ENCODE results near the gene BBIP1.
A peak's percentile ranks its signal among the peaks of the same experiment; 100 is the strongest.
"Not testable (repeated sequence)": the region's sequence is repeated elsewhere in the genome, so short reads cannot be mapped to it uniquely, and the experiment has no call there.

The BBIP1 gene

DNA sequence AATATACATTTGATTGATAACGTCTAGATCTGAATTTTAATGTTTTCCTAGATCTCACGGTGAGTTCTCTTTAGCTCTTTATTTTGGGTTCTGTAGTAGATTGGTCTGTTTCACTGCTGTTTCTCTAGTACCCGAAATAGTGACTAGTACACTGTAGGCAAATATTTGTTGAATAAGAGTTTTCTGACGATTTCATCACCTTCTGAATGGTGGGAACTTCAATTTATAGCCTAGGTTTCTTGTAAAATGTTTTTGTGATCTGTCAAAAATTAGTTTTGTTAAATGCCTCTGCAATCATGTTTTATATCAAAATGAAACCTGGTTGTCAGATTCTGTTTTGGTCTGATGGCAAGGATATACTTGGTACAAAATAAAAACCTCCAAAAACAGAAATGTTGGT is 37.1 kb downstream of the BBIP1 start:
- DNase-seq = no peak

DNA sequence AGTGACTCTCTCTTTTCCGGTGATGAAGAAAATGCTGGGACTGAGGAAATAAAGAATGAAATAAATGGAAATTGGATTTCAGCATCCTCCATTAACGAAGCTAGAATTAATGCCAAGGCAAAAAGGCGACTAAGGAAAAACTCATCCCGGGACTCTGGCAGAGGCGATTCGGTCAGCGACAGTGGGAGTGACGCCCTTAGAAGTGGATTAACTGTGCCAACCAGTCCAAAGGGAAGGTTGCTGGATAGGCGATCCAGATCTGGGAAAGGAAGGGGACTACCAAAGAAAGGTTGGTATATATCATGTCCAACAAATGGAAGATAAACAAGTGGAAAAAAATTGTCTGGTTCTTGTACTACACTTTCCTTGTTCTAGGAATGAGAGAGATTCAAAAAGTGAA is 37.7 kb downstream of the BBIP1 start:
- no peak for DNase-seq

- DNase-seq = no peak
Observed at GRCh38 chr10:110880012-110880411, 39.0 kb downstream of the BBIP1 start.

- no peak for DNase-seq
Observed at GRCh38 chr10:110876788-110877187, 42.2 kb downstream of the BBIP1 start.

- DNase-seq = no peak
Observed at GRCh38 chr10:110876000-110876399, 43.0 kb downstream of the BBIP1 start.

DNA sequence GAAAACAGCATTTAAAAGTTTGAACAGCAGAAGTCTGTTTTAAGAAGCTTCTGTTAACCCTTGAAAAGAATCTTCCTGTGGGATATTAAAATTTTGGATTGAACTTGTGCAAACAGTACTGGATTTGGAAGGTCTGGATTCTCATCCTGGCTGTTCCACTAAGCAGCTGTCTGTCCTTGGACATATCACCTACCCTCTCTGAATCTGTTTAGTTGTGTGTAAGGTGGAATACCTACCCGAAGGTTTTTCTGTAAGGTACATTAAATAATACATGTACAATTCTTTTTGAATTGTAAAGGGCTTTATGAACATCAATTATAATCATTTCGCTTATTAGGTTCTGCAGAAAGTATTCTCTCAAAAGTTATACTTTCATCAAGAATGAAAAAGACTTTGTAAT is 45.0 kb downstream of the BBIP1 start:
- DNase-seq = no peak

DNA sequence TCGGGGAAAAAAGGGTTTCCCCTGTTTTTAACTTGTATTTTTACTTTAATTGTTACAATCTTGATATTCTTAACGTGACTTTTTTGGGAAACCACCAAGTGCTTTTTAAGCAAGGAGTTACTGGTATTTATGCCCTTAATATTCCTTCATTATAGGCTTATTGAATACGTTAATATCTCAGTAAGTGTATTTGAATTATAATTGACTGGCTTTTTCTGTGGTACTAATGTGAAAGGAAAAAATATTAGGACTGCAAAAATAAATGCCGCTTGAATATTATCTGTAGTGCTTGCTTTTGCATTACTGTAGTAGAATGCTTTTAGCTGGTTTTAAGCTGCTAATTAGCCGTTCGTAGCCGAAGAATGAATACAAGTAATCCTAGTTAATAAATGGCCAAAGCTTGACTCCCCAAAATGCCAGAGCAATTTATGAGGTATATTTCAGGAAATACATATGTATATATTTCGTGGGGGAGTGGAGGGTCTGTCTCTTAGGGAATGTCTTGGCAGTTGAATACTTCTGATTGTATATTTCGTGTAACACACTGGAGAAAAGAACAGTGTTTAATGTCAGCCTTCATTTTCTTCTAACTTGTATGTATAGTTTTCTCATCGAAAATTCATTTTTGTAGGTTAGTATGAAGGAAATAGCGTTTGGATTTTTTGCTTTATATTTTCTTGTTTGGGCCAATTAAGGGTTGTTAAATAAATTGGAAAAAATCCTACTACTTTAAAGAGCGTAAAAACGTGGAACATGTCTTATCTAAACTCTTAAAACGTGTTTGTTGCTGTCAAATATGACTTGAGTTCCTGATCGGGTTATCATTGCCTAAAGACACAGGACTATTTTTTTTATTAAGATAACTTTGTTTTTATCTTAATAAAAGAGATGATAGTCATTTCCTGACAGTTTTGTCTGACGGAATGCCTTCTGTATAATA is 45.7 kb downstream of the BBIP1 start:
- DNase-seq = no peak

DNA sequence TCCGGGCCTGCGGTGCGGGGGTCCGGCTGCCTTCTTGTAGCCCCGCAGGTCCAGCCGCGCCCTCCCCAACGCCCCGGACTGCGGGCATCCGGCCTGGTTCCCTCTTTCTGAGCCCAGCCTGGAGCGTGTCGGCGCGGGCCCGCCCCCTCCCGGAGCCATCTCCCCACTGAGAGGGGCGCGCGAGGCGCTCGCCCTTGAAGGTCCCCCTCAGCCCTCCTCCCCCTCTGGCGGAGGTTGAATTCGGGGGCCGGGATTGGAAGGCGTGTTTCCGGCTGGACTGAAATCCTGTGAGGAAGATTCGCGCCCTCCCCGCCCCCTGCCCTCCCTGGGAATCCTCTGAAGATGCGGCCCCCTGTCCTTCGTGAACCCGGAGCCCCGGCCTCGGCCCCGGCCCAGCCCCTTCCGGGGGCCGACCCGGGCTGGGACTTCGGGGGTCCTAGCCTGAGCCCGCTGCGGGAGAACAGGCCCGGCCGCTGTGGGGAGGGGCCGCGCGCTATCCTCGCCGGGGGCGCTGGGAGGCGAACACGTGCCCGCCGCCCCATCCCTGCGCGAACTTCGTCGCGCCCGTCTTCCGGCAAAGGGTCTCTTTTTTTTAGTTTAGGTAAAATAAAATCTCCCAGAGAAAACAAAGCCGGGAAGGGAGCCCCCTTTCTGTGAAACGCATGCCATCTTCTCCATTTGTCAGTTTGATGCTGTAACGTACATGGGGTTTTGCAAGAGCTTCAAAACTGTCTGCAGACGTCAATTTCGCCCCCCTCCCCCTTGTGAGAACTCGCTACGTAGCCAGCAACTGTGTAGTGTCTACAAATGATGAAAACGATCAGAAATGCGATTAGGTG is 46.6 kb downstream of the BBIP1 start:
- DNase-seq = peak; percentile 71 to 79

DNA sequence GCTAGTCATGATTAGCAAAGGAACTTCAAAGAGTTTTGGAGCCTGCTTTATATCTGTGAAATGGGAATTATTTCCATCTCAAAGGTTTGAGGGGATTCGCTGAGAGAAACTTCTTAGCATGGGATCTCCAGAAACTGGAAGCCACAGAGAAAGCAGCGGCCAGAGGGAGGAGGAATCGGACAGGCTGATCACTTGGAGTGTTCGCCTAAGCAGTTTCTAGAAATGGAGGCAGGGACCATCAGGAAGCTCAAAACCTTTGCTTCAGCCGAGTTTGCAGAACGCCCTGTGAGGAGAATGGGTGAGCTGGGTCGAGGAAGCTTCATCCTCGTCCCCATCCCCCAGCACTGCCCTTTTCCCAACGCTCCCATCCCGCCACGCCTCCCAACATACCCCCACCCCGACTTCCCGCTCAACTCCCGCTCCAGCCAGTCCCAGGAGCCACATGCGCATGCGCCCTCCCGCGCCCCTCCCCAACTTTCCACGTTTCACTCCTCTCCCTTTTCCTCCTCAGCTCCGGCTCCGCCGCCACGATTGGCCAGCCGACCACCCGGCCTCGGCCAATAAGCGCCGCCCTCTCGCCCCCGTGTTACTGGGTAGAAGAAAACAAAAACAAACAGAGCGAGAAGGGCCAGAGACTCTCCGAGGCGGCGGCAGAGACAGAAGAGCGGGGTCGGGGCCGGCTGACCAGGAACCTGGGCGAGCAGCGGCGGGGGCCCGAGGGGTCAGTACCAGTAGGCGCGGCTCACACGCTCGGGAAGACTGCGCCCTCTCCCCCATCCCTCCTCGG is 47.5 kb downstream of the BBIP1 start, which contains the start of gene PDCD4:
PDCD4 (plus strand) TSS at position 631 of the 787 bp plus-strand sequence. CDS start 4,100 bp downstream, outside the sequence.
- DNase-seq = peak; percentile 96 to 98

DNA sequence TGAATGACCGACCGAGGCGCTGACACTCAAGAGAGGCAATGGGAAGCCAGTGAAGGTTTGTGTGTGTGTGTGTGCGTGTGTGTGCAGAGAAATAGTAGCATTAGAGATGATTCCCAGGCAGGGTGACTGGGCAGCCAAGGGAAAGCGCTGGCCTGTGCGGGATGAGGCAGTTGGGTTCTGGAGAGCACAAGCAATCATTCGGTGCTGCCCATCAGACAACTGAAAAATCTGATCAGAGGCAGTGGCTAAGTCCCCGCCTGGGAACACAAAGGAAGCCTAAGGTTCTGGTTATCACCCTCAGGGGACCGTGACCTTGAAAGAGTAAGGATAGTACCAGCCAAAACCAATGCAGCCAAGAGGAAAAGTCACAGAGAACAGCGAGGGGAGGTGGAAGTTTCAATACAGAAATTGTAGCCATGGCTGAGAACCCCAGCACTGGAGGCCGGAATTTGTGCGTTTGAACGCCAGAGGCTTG is 48.1 kb downstream of the BBIP1 start:
- no peak for DNase-seq

DNA sequence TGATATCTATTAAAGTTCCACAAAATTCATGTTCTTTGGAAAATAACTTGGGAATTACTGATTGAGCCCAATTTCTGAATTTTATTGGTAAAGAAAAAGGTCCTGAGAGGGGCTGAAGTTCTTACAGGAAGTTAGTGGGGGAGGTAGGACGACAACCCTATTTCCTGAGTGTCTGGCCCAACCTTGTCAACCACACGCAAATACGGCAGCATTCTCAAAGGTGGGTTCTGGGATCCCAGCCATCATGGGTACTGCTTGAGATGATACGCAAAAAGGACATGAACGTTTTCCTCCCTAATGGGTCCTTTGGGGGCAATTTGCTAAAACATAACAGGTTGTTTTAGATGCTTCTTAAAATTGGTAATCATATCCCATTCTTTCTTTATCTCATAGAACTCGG is 50.0 kb downstream of the BBIP1 start:
- DNase-seq = no peak

GRCh38 chr10:110867807-110868465 is 51.0 kb downstream of the BBIP1 start:
- DNase-seq = no peak

DNA sequence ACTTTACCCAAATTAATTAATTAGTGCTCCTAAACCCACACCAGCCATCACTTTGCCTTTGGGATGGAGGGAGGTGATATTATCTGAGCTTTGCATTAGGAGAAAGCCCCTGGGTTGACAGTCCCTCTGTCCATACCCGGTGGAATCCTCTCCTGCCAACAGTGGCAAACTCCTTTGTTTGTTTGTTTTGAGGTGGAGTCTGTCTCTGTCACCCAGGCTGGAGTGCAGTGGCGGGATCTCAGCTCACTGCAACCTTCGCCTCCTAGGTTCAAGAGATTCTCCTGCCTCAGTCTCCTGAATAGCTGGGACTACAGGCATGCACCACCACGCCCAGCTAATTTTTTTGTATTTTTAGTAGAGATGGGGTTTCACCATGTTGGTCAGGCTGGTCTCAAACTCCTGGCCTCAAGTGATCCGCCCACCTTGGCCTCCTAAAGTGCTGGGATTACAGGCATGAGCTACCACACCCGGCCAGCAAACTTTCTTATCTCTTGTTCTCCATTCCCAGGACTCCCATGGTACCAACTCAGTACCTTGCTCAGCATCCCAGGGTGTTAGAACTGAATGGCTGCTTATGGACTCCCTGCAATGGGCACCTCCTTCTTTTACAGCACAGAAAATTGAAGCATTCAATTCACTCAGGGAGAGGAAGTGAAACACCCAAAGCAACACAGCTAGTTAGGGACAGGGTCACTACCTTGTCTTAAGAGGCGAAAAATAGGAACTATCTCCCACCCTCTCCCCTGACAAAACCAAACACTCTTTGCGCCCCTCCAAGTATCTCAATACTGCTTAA is 51.8 kb downstream of the BBIP1 start:
- DNase-seq = not testable (repeated sequence)

GRCh38 chr10:110865809-110866482 is 53.0 kb downstream of the BBIP1 start:
- no peak for DNase-seq

GRCh38 chr10:110865186-110865808 is 53.7 kb downstream of the BBIP1 start:
- DNase-seq = no peak

- DNase-seq = no peak
Observed at GRCh38 chr10:110864662-110865140, 54.3 kb downstream of the BBIP1 start.

- no peak for DNase-seq
Observed at GRCh38 chr10:110863956-110864355, 55.0 kb downstream of the BBIP1 start.

DNA sequence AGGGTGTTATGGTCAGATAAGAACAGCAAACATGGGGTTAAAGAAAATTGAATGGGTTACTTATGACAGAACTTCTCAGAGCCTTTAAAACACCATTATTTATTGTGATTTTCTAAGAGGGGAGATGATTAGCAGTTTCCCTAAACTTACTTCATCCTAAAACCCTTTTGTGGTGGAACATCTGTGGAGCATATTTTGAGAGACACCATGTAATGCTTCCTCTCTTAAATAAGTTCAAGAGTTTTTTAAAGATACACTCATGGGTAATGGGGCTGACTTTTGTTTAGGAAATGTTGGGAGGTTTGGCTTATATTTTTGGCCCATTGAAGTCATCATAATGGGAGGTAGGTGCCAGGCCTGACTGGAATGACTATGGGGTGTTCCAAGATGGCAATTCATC is 55.6 kb downstream of the BBIP1 start:
- no peak for DNase-seq

GRCh38 chr10:110862961-110863360 is 56.0 kb downstream of the BBIP1 start:
- DNase-seq = no peak

Data from stimulated activated CD4-positive, alpha-beta T cell treated with anti-CD3 and anti-CD28 coated beads, Interleukin-2, amount 100 ng/mL, for 24 hours (primary cell).